H1 (cell line): ENCODE data around the gene SESN1.
"Not testable (repeated sequence)": the region's sequence is repeated elsewhere in the genome, so short reads cannot be mapped to it uniquely, and the experiment has no call there.

Experiments
- ATF3 ChIP-seq: IDR thresholded peaks from 2 replicates; pipeline ENCODE4 v1.6.1; 2011; ENCODE audit warnings: low read depth, mild to moderate bottlenecking, low read length; ENCODE audit not compliant: insufficient read depth
- CBX5 ChIP-seq: fragments of 300-800, 300-1000 bp; sonication (generic); IDR thresholded peaks from 2 replicates; pipeline ENCODE4 v1.7.1; 2016; ENCODE audit warnings: antibody characterized with exemption, low read length, low read depth
- CTCF ChIP-seq, 3 experiments: IDR thresholded peaks; 1 replicate in 2 of 3; 2 replicates in 1 of 3; pipeline versions ENCODE4 v1.5.1 to v1.6.1; 2011; ENCODE audit warnings: low read length in 3 of 3, mild to moderate bottlenecking in 3 of 3, inconsistent platforms in 2 of 3, low read depth in 1 of 3, moderate library complexity in 1 of 3; ENCODE audit not compliant: insufficient read depth in 1 of 3; ENCODE audit errors: control extremely low read depth in 1 of 3
- EGR1 ChIP-seq: IDR thresholded peaks from 2 replicates; pipeline ENCODE4 v1.6.1; 2011; ENCODE audit warnings: low read depth, low read length, borderline replicate concordance
- EZH2 ChIP-seq: fragments of 200-600 bp; sonication (generic); IDR thresholded peaks from 2 replicates; pipeline ENCODE4 v1.7.1; 2012; ENCODE audit warnings: low read depth, mild to moderate bottlenecking, moderate library complexity, low read length, inconsistent platforms; ENCODE audit not compliant: severe bottlenecking
- FOSL1 ChIP-seq: IDR thresholded peaks from 2 replicates; pipeline ENCODE4 v1.6.1; 2011; ENCODE audit warnings: mild to moderate bottlenecking, low read depth, low read length, moderate library complexity; ENCODE audit not compliant: insufficient read depth
- JUND ChIP-seq: IDR thresholded peaks from 2 replicates; pipeline ENCODE4 v1.6.1; 2011; ENCODE audit warnings: mild to moderate bottlenecking, improper control_type of control experiment, low read length
- MAFK ChIP-seq: IDR thresholded peaks from 2 replicates; pipeline ENCODE4 v1.6.1; 2012; ENCODE audit warnings: low read depth, mild to moderate bottlenecking, improper control_type of control experiment, low read length
- POLR2A ChIP-seq, 2 experiments: IDR thresholded peaks; 1 replicate in 1 of 2; 2 replicates in 1 of 2; pipeline ENCODE4 v1.6.1; 2011; ENCODE audit warnings: low read depth in 2 of 2, low read length in 2 of 2, mild to moderate bottlenecking in 2 of 2; ENCODE audit errors: control extremely low read depth in 1 of 2
- POLR2AphosphoS5 ChIP-seq: IDR thresholded peaks from 2 replicates; pipeline ENCODE4 v1.6.1; 2011; ENCODE audit warnings: low read depth, low read length
- TAF1 ChIP-seq: IDR thresholded peaks from 2 replicates; pipeline ENCODE4 v1.6.1; 2011; ENCODE audit warnings: mild to moderate bottlenecking, low read depth, low read length
- TCF12 ChIP-seq: IDR thresholded peaks from 2 replicates; pipeline ENCODE4 v1.6.1; 2011; ENCODE audit warnings: low read depth, mild to moderate bottlenecking, low read length

GRCh38 chr6:109142067-109142466 is 47.4 kb upstream of the SESN1 start:
- not testable (repeated sequence) for TF ChIP-seq CTCF (IDR thresholded peaks at IDR 0.05; ENCODE audit: control extremely low read depth in 1 of 3, insufficient read depth in 1 of 3, low read depth in 1 of 3, low read length in 3 of 3); TAF1; CBX5; ATF3; JUND; EGR1; TCF12; FOSL1; POLR2AphosphoS5; MAFK; EZH2; POLR2A (IDR thresholded peaks at IDR 0.05; ENCODE audit: control extremely low read depth in 1 of 2, low read depth in 2 of 2, low read length in 2 of 2)
